Measurements from ENCODE around the gene TBC1D16.
"Not testable (repeated sequence)": the region's sequence is repeated elsewhere in the genome, so short reads cannot be mapped to it uniquely, and the experiment has no call there.

Gene TBC1D16

DNA sequence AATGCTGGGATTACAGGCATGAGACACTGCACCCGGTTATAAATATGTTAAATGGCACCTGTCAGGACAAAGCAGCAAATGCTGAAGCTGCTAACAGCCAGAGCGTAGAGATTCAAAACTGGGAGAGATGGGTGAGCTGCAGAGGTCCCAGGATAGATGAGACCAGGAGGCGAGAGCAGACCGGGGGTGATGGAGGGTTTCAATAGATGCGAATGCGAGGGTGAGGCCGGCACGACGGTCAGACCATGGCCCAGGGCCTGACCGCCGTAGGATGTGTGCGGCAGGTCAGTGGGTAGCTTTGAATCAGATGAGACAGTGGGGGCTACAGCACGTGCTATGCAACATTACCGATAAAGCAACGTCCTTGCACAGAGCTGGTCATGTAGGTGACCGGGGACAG lies 15.0 kb upstream of the TBC1D16 start:
- DNase-seq = no peak

DNA sequence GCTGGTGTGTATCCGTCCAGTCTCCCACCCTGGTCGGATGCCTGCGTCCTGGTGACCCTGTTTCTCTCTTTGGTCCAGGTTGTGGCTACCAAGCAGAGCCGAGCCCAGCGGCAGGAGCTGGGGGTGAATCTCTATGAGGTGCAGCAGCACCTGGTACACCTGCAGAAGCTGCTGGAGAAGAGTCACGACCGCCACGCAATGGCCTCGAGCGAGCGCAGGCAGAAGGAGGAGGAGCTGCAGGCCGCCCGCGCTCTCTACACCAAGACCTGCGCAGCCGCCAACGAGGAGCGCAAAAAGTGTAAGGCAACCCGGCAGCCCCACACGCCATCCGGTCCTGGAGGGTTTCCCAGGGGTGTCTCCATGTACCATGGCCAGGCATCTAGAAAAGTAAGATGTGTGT lies 14.3 kb upstream of the TBC1D16 start:
- DNase-seq = no peak

DNA sequence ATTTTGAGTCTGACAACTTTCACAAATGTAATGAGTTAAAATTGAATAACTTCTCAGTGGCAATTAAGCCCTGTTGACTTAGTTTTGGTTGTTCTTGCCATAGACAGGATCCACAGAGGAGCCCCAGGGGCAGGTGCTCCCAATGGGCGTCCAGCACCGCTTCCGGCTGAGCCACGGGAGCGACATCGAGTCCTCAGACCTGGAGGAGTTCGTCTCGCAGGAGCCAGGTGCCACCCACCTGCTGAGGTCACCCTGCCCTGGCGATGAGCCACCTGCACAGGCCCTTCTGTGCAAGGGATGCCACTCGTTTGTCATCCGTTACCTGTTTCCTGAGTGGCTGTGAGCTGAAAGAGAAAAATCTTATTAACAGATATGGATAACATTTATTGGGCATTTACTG lies 11.5 kb upstream of the TBC1D16 start:
- DNase-seq = no peak

DNA sequence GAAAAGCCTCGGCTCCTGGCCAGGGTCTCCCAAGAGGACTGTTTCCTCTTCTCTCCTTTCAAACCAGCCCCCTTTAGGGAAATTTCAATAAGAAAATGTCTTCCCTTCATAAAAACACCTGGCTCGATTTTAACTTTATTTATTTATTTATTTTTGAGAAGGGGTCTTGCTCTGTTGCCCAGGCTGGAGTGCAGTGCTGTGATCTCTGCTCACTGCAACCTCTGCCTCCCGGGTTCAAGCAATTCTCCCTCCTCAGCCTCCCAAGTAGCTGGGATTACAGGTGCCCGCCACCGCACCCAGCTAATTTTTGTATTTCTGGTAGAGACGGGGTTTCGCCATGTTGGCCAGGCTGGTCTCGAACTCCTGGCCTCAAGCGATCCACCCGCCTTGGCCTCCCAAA lies 11.0 kb upstream of the TBC1D16 start:
- not testable (repeated sequence) for DNase-seq

DNA sequence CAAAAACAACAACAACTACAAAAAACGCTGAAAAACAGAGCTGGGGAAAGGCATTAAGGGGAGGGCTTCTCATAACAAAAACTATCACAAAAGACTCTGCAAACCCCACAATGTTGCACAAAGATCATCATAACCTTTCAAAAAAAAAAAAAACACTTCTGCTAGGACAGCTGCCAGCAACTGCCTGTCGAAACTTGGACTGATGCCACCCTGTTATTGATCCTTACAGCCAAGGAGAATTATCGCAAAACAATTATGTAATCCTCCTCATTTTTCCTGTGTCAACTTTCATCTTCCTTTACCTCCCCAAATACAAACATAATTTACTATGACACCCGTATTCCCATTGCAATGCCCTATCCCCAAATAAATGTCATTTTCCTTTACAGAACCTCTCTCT lies 10.0 kb upstream of the TBC1D16 start:
- no peak for DNase-seq

GRCh38 chr17:80043963-80044362 lies 8.3 kb upstream of the TBC1D16 start:
- DNase-seq = no peak

DNA sequence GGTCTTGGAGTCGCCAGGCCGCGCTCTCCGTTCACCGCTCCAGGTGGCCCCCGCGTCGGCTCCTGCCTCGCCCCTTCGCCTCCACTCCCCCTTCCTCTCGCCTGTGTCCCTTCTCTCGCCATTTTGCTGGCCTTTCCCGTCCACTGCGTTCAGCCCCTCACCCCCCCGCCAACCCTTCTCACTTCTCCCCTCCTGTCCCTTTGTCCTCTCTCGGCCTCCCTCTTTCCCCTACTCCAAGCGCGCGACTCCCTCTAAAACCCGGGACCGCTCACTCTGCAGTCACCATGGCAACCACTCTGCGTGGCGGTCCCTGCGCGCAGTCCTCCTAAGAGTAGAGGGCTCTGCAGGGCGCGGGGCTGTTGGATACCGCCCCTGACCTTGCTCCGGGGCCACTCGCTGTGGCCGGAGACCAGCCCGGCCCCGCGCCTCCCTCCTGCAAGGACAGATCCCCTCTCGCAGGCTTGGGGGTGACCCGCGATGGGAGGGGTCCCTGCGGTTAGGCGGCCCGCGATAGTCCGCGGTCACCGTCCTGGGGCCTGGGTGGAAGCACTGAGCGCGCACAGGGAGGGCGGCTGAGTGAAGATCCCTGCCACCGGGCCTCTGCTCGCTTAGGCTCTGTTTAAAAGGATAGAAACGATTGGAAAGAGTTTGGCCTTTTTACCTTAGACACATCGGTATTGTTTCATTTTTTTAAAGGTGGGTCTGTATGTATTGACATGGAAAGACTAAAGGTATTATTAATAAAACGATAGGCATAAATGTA lies 1.2 kb upstream of the TBC1D16 start:
- peak; percentile 14 for DNase-seq

- DNase-seq = peak; percentile 67
Measured at GRCh38 chr17:80035937-80036714, 454 bp upstream of the TBC1D16 start, which contains the start of gene CCDC40. Gene CCDC40 (plus strand): TSS chr17:80036642. CDS start chr17:80036663, 21 bp downstream.

- DNase-seq = peak; percentile 10
Measured at GRCh38 chr17:80034791-80035686, 633 bp downstream of the TBC1D16 start.

DNA sequence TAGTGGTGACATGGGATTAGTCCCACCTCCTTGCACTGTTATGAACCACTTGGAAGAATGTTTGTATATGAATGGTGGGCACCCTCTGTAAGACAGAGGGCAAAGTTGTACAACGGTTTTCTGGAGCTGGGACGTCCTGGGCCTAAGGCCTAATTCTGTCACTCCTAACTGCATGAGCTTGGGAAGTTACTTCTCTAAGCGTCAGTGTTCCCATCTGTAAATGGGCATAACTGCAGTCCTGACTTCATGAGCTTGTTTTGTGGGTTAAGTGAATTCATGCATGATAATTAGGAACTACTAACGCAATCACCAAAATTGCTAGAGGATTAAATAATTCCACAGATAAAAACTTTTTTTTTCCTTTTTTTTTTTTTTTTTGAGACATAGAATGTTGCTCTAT lies 1.8 kb downstream of the TBC1D16 start:
- DNase-seq = no peak

GRCh38 chr17:80032614-80033171 lies 3.0 kb downstream of the TBC1D16 start:
- no peak for DNase-seq

DNA sequence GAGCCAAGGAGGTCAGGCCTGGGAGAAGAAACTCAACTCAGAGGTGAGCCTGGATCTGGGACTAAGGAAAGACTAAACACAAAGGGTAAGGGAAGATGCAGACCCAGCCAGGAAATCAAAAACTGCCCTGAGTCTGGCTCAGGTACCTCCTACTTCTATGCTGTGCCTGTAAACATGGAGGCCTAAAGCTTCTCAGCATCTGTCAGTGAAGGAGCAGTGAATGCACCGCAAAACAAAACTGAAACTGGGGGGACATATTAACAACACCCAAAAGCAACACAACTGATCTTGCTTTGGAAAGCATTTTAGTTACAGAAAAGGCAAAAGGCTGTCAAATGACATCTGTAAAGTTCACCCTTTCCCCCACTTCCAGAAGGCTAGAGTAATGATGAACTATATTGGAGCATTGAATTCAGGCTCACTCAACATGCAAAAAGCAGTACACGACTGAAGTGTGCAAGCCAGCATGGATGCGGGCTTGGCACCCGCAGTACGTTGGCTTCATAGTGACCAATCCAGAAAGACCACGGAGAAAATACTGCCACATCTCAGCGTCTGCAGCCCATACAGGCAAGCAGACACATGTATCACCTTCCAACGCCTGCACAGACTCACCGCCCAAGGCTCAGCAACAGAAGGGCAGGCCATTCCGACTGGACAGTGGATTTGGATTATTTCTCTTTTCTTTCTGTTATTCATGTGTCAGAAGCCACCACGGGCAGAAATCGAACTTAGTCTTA lies 3.8 kb downstream of the TBC1D16 start:
- DNase-seq = no peak

- DNase-seq = no peak
Measured at GRCh38 chr17:80030730-80031410, 4.8 kb downstream of the TBC1D16 start.

GRCh38 chr17:80029258-80029974 lies 6.3 kb downstream of the TBC1D16 start:
- no peak for DNase-seq

GRCh38 chr17:80028030-80028429 lies 7.6 kb downstream of the TBC1D16 start:
- DNase-seq = no peak

DNA sequence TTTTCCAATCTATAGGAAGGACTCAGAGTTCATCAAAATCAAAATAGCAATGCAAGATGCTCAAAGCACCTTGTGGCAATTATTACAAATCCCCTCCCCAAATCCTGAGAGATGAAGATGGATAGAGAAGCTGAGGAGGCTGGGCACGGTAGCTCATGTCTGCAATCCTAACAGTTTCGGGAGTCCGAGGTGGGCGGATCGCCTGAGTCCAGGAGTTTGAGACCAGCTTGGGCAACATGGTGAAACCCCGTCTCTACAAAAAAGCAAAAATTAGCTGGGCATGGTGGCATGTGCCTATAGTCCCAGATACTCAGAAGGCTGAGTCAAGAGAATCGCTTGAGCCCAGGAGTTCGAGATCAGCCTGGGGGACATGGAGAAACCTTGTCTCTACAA lies 8.6 kb downstream of the TBC1D16 start:
- no peak for DNase-seq

DNA sequence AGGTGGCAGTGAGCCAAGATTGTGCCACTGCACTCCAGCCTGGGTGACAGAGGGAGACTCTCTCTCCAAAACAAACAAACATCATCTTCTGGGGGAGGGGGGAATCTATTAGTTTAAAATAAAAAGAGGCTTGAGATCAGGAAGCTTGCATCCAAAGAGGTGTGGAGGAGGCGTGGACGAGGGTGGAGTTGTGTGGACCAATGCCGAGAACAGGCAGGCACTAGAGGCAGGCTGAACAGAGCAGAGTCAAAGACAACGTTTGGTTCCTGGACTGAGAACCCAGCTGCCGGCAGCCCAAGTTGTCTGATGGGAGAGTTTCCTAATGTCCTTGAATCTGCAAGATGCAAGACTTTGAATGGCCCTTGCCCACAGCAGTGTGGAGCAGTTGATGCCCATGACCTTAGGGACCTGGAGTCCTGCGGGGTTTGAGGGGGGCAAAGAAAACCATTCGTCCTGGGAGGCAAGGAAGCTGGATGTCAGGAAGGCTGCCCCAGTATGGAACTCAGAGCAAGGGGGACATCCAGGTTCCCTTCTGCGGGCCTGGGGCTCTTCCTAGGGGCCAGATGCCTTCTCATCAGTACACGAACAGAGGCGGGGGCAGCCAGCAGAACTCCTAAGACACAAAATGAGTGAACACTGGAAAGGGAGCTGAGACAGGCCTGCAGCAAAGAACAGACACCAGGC lies 9.2 kb downstream of the TBC1D16 start:
- no peak for DNase-seq

DNA sequence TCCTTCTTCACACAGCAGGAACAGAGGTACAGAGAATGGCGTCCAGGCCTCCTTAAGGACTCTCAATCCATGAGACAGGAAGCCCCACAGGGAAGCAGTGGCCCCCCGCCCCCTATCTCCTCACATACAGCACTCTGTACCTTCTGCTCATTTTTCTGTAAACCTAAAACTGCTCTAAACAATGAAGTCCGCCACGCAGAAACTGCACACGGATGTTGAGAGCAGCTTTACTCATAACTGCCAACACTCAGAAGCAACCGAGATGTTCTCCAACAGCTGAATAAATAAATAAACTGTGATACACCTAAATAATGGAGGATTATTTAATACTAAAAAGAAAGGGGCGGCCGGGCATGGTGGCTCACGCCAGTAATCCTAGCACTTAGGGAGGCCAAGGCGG lies 9.9 kb downstream of the TBC1D16 start:
- DNase-seq = no peak

DNA sequence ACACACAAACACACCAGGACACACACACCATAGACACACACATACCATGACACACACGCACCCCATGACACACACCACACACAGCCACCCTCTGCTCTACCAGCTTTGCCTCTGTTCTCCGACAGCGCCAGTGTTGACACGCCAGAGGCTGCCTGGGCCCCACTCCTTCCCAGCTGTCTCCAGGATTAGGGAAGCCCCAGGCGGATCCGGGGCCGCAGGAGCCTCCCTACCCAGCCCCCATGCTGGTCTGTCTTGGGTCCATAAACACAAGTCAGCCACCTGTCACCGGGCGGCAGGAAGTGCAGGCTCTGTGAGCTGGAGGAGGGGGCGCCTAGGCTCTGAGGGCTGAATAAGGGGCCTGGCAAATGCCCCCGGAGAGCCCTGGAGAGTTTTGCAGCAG lies 10.5 kb downstream of the TBC1D16 start:
- DNase-seq = no peak
